Daoy (cell line): ENCODE measurements around the gene RIOK3. TPM values are rescaled to one million over a fixed set of nuclear protein-coding genes. Genes with fewer than 3 reads are reported as not detected.
A peak's percentile ranks its signal among the peaks of the same experiment; 100 is the strongest.
"Not testable (repeated sequence)": the region's sequence is repeated elsewhere in the genome, so short reads cannot be mapped to it uniquely, and the experiment has no call there.

ENCODE experiments used
- DNase-seq: peaks from one replicate; pipeline ENCODE4 v3.0.0-alpha.2; 2015; ENCODE audit warnings: low read depth
- total RNA-seq: library from RNA; depleted of rRNA; stranded (reverse); fragments of >200 nt; shearing (Covaris generic); gene quantifications from 2 replicates; pipeline ENCODE4 v1.2.3, GENCODE V29; 2014

RIOK3 gene
- total RNA-seq, 1 experiment from 2014 or later, result 48.7 TPM

GRCh38 chr18:23451011-23451410 is 2.1 kb upstream of the RIOK3 start:
- DNase-seq, result no peak

GRCh38 chr18:23451491-23451890 is 1.6 kb upstream of the RIOK3 start:
- DNase-seq, result no peak

- DNase-seq, result no peak
These were observed 750 bp upstream of the RIOK3 start for GRCh38 chr18:23452347-23452727.

GRCh38 chr18:23453680-23454058 is 582 bp downstream of the RIOK3 start:
- peak; percentile 36 for DNase-seq

- no peak for DNase-seq
These were observed 3.7 kb downstream of the RIOK3 start for GRCh38 chr18:23456835-23457234.

GRCh38 chr18:23458830-23459529 is 5.9 kb downstream of the RIOK3 start:
- DNase-seq, result no peak

GRCh38 chr18:23459530-23459921 is 6.4 kb downstream of the RIOK3 start:
- DNase-seq, result no peak

- no peak for DNase-seq
These were observed 7.5 kb downstream of the RIOK3 start for GRCh38 chr18:23460285-23461273.

GRCh38 chr18:23462876-23463275 is 9.8 kb downstream of the RIOK3 start:
- no peak for DNase-seq

GRCh38 chr18:23468753-23469459 is 15.8 kb downstream of the RIOK3 start:
- DNase-seq, result no peak

GRCh38 chr18:23470620-23471387 is 17.7 kb downstream of the RIOK3 start:
- no peak for DNase-seq

GRCh38 chr18:23471486-23471885 is 18.4 kb downstream of the RIOK3 start:
- no peak for DNase-seq

- no peak for DNase-seq
These were observed 26.9 kb downstream of the RIOK3 start for GRCh38 chr18:23479829-23480505.

- DNase-seq, result no peak
These were observed 31.6 kb downstream of the RIOK3 start for GRCh38 chr18:23484561-23485182.

- DNase-seq, result no peak
These were observed 32.3 kb downstream of the RIOK3 start for GRCh38 chr18:23485386-23485785.

- peak; percentile 23 for DNase-seq
These were observed 34.9 kb downstream of the RIOK3 start for GRCh38 chr18:23487738-23488570.

GRCh38 chr18:23489586-23489985 is 36.5 kb downstream of the RIOK3 start:
- not testable (repeated sequence) for DNase-seq

- DNase-seq, result no peak
These were observed 40.6 kb downstream of the RIOK3 start for GRCh38 chr18:23493654-23494053.

GRCh38 chr18:23494992-23495391 is 41.9 kb downstream of the RIOK3 start:
- no peak for DNase-seq
